Naive thymus-derived CD4-positive, alpha-beta T cell (primary cell): ENCODE results near the gene CAMTA1. TPM values are rescaled to one million over a fixed set of nuclear protein-coding genes. Genes with fewer than 3 reads are reported as not detected.

Experiments used
- ATAC-seq: fragments of 150-1000 bp; cut with Tn5 transposase; 2 replicates; pipeline ENCODE4 v1.10.0; 2021; ENCODE audit warnings: mild to moderate bottlenecking, moderate library complexity
- CTCF ChIA-PET: fragments of 350-600 bp; sonication (Branson Sonifier 250); formaldehyde crosslinking; loops from one replicate; lab custom pipeline; 2021; ENCODE audit warnings: antibody characterized with exemption; lab: Charles Lee
- POLR2A ChIA-PET: fragments of 350-600 bp; sonication (Branson Sonifier 250); formaldehyde crosslinking; loops from one replicate; lab custom pipeline; 2021; ENCODE audit warnings: antibody characterized with exemption, inconsistent platforms; lab: Charles Lee
- DNase-seq, 9 donors: peaks; one replicate each; pipeline versions ENCODE4 v3.0.0 to v3.0.0-alpha.2; 2020 to 2022; ENCODE audit warnings: mixed read lengths in 1 of 9
- H3K27ac ChIP-seq: one replicate; pipeline ENCODE4 v1.7.0; 2013; ENCODE audit warnings: mild to moderate bottlenecking, low read depth, low read length, moderate library complexity
- H3K27me3 ChIP-seq, 2 donors: one replicate each; pipeline ENCODE4 v1.7.0; 2013; ENCODE audit warnings: low read length in 2 of 2, mild to moderate bottlenecking in 2 of 2, moderate library complexity in 2 of 2; ENCODE audit not compliant: control insufficient read depth in 2 of 2, insufficient read depth in 2 of 2
- H3K36me3 ChIP-seq, 3 experiments: 1 replicate in 2 of 3; 2 replicates in 1 of 3; pipeline ENCODE4 v1.7.0; 2013; ENCODE audit warnings: low read length in 3 of 3, mild to moderate bottlenecking in 3 of 3, moderate library complexity in 1 of 3; ENCODE audit not compliant: insufficient read depth in 3 of 3, control insufficient read depth in 2 of 3
- H3K4me1 ChIP-seq, 2 donors: one replicate each; pipeline ENCODE4 v1.7.0; 2013; ENCODE audit warnings: low read length in 2 of 2, mild to moderate bottlenecking in 2 of 2, moderate library complexity in 1 of 2; ENCODE audit not compliant: control insufficient read depth in 2 of 2, insufficient read depth in 2 of 2
- H3K4me3 ChIP-seq: 2 replicates; pipeline ENCODE4 v1.7.0; 2013; ENCODE audit warnings: mild to moderate bottlenecking, low read length
- H3K9me3 ChIP-seq, 3 experiments: 1 replicate in 2 of 3; 2 replicates in 1 of 3; pipeline ENCODE4 v1.7.0; 2013; ENCODE audit warnings: low read length in 3 of 3; ENCODE audit not compliant: control insufficient read depth in 2 of 3
- H3K27ac Mint-ChIP-seq, 9 donors: one replicate each; pipeline ENCODE4 v1.8.0; 2020 to 2022; ENCODE audit warnings: mixed read lengths in 9 of 9, mild to moderate bottlenecking in 8 of 9, moderate library complexity in 5 of 9, inconsistent platforms in 2 of 9
- H3K27me3 Mint-ChIP-seq, 5 donors: one replicate each; pipeline ENCODE4 v1.8.0; 2021 to 2022; ENCODE audit warnings: mixed read lengths in 5 of 5, mild to moderate bottlenecking in 1 of 5
- H3K36me3 Mint-ChIP-seq, 5 donors: one replicate each; pipeline ENCODE4 v1.8.0; 2020 to 2022; ENCODE audit warnings: mixed read lengths in 5 of 5, mild to moderate bottlenecking in 3 of 5, inconsistent platforms in 1 of 5
- H3K4me1 Mint-ChIP-seq, 7 donors: one replicate each; pipeline ENCODE4 v1.8.0; 2020 to 2022; ENCODE audit warnings: mixed read lengths in 7 of 7, mild to moderate bottlenecking in 3 of 7, inconsistent platforms in 1 of 7
- H3K4me3 Mint-ChIP-seq, 10 donors: one replicate each; pipeline ENCODE4 v1.8.0; 2020 to 2022; ENCODE audit warnings: mild to moderate bottlenecking in 10 of 10, mixed read lengths in 10 of 10, moderate library complexity in 6 of 10, inconsistent platforms in 2 of 10
- H3K9me3 Mint-ChIP-seq, 11 donors: one replicate each; pipeline ENCODE4 v1.8.0; 2020 to 2022; ENCODE audit warnings: mixed read lengths in 11 of 11, mild to moderate bottlenecking in 4 of 11, inconsistent platforms in 1 of 11, moderate library complexity in 1 of 11
- intact Hi-C, 2 donors: fragments of 100-400 bp; cut with micrococcal nuclease; formaldehyde crosslinking; loops; one replicate each; pipeline ENCODE4 v1.15.1; 2023
- polyA plus RNA-seq, 2 donors: library from polyadenylated mRNA; unstranded; fragments of 300-500 nt; fragmentation: Illumina TruSeq; gene quantifications; one replicate each; pipeline ENCODE4 v1.2.3, GENCODE V29; 2021
- total RNA-seq, 6 experiments: library from RNA in 5 of 6; stranded (reverse) in 5 of 6; gene quantifications; 1 replicate in 5 of 6; 2 replicates in 1 of 6; pipeline ENCODE4 v1.2.3 and lab custom pipeline; 2021 to 2026

CAMTA1 gene
- total and polyA plus RNA-seq, 7 experiments from 2014 or later = 38.1 to 68.6 (median 42.6) TPM

DNA sequence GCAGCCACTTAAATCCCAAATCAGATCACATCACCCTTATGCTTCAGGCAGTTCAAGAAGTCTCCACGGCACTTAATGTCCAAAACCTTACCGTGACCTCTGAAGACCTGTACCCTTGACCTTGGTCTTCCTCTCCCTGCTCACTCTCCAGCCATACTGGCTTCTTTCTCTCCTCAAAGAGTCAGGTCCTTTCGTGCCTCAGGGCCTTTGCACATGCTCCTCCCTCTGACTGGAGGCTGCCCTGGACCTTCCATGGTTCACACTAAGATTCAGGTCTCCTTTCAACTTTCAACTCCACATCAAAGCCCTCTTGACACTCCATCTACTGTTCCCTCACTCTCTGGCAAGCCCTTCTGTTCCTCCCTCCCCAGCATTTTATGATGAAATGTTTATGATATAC lies 695.9 kb downstream of the CAMTA1 start:
- DNase-seq (no peak), ATAC-seq (no peak)
- H3K27ac ChIP-seq = no peak overlapping the region
- no peaks in the 10 kb centered on the region for H3K27me3 ChIP-seq
- H3K9me3 ChIP-seq = no peaks in the 10 kb centered on the region
- Mint-ChIP-seq H3K27ac (no peak overlapping the region), H3K9me3 (no peaks in the 10 kb centered on the region), H3K27me3 (peaks cover 0 to 4% (median 0%) of the 10 kb centered on the region in 5 donors), H3K4me3 (no peak overlapping the region), H3K36me3 (no peaks in the 10 kb centered on the region), H3K4me1 (peaks cover 0 to under 1% (median 0%) of the 10 kb centered on the region in 7 donors)
- ChIA-PET POLR2A (no interaction called here), CTCF (no interaction called here)
- no peak overlapping the region for H3K4me3 ChIP-seq
- no peaks in the 10 kb centered on the region for H3K4me1 ChIP-seq
- intact Hi-C loops = no loop called here
- no peaks in the 10 kb centered on the region for H3K36me3 ChIP-seq

DNA sequence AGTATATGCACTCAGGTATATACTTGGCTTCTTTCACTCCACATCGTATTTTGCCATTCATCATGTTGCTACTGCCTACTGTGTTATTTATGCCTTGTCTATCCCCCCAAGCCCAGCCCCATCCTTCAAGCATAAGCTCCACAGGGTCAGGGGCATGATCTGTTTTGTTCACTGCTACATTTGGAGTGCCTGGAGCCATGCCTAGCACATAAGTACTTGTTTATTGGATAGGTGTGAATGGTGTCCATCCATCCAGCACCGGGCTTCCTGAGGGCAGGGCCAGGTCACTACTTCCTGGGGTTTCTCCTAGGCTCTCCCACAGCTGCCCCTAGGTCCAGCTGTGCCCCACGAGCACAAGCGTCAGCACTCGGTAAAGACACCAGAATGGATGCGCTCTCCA lies 696.8 kb downstream of the CAMTA1 start:
- Histone ChIP-seq H3K36me3 (no peaks in the 10 kb centered on the region), H3K9me3 (no peaks in the 10 kb centered on the region), H3K27me3 (no peaks in the 10 kb centered on the region), H3K4me3 (no peak overlapping the region), H3K4me1 (no peaks in the 10 kb centered on the region), H3K27ac (no peak overlapping the region)
- DNase-seq (no peak), ATAC-seq (no peak)
- Mint-ChIP-seq H3K4me3 (no peak overlapping the region), H3K4me1 (no peaks in the 10 kb centered on the region), H3K36me3 (no peaks in the 10 kb centered on the region), H3K27me3 (peaks cover 0 to 4% (median 0%) of the 10 kb centered on the region in 5 donors), H3K27ac (no peak overlapping the region), H3K9me3 (peaks cover 0 to 1% (median 0%) of the 10 kb centered on the region in 11 donors)
- POLR2A ChIA-PET = no interaction called here
- CTCF ChIA-PET = no interaction called here
- intact Hi-C loops = no loop called here

DNA sequence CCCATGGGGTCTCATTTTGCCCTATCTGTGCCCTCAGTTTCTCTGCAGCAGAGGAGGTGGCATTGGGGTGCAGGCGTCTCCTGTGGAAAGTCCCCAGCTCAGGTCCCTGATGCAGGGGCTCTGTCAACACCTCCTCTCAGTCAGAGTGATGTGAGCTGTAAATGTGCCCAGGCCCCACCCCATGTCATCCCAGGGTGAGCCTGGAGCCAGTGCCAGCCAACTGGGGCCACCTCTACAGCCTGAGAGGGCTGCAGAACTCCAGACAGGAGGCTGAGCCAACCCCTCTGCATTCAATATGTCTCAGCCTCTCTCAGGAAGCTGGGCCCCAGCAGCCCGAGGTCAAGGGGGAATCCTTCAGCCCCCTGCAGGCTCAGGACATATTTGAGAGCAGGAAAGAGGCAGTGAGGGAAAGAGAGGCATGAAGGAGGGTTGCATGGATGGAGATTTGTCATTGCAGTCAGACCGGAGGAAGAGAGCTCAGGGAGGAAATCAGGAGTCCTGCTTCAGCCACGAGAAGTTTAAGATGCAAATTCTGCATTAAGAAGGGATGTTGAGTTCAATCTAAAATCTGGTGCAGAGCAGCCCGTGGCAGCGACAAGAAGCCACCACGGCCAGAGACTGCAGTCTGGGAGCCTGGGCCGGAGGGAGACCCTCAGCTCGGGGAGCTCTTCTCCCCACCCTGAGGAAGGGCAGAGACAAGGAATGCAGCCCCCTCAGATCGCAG lies 697.7 kb downstream of the CAMTA1 start:
- H3K27ac ChIP-seq = no peak overlapping the region
- intact Hi-C loops = no loop called here
- POLR2A ChIA-PET = no interaction called here
- no peak for DNase-seq
- CTCF ChIA-PET = no interaction called here
- H3K9me3 Mint-ChIP-seq = peaks cover 0 to 1% (median 0%) of the 10 kb centered on the region in 11 donors
- peaks cover 0 to 4% (median 0%) of the 10 kb centered on the region in 5 donors for H3K27me3 Mint-ChIP-seq
- H3K36me3 Mint-ChIP-seq = no peaks in the 10 kb centered on the region
- no peaks in the 10 kb centered on the region for H3K4me1 Mint-ChIP-seq
- no peak overlapping the region for H3K4me3 ChIP-seq
- H3K36me3 ChIP-seq = no peaks in the 10 kb centered on the region
- no peak for ATAC-seq
- no peak overlapping the region for H3K4me3 Mint-ChIP-seq
- no peaks in the 10 kb centered on the region for H3K4me1 ChIP-seq
- no peaks in the 10 kb centered on the region for H3K9me3 ChIP-seq
- H3K27ac Mint-ChIP-seq = no peak overlapping the region
- no peaks in the 10 kb centered on the region for H3K27me3 ChIP-seq

DNA sequence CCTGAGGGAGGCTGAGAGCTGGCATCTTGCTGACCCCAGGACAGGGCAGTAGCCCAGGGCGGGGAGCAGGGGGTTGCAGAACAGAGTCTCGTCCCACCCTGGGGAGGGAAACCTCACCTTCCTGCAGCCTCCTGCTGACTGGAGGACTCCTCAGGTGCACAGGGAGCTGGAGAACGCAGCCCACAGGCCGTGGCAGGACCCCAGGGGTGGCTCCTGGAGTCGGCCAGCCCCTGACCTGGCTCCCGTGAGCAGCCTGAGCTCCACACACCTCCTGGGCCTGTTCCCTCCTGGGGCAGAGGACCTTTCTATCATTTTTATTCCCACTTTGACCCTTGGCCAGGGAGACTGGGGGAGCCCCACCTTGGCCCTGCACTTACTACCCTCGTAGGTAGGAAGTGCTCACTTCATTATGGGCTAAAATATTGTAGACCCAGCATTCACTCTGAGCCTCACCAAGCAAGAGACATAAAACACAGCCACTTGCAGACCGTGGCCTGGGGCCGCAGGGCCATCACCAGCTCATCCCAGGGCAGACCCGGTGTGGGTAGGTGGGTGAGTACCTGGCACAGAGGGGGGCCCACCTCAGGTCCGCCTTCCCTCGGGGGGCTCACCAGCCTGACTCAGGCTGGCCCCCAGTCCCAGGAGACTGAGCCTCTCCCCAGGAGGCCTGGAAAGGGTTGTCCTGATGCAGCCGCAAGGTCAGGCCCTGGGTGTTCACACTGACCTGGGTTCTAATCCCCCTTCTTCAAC lies 698.6 kb downstream of the CAMTA1 start:
- H3K27ac ChIP-seq = no peak overlapping the region
- no peaks in the 10 kb centered on the region for H3K9me3 ChIP-seq
- intact Hi-C loops = no loop called here
- Mint-ChIP-seq H3K36me3 (no peaks in the 10 kb centered on the region), H3K27me3 (peaks cover 0 to 7% (median under 1%) of the 10 kb centered on the region in 5 donors), H3K4me1 (no peaks in the 10 kb centered on the region), H3K9me3 (peaks cover 0 to 1% (median 0%) of the 10 kb centered on the region in 11 donors), H3K27ac (no peak overlapping the region), H3K4me3 (no peak overlapping the region)
- no peaks in the 10 kb centered on the region for H3K36me3 ChIP-seq
- no peak overlapping the region for H3K4me3 ChIP-seq
- POLR2A ChIA-PET = no interaction called here
- no peak for ATAC-seq
- DNase-seq = no peak
- no peaks in the 10 kb centered on the region for H3K27me3 ChIP-seq
- H3K4me1 ChIP-seq = no peaks in the 10 kb centered on the region
- CTCF ChIA-PET = no interaction called here

DNA sequence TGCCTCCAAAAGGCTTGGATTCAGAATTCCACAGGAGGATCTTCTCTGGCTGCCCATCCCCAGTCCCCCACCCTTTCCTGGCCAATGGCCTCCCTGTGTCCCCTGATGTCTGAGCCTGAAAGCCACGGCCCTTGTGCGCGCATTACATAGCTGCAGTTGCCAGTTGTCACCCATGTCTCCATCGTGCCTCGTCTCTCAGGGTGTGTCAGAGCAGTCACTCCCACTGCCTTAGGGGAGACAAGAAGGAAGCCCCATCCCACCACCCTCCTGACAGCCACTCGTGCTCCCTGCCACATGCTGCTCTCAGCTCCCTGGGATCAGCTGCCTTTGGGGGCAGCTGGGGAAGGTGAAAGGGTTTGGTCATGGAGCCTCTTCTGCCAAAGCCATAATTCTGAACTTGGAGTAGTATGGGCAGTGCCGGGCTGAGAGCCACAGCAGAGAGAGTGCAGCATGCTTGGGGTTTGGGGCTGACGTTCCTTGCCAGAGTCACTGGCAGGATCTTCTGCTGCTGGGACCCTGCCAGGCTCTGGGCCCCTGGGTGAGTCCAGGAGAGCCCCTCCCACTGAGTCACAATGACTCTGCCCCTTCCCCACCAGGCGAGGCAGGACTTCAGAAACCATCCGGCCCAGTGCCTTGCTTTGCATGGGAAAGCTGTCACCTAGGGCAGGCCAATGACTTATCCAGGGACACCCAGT lies 700.0 kb downstream of the CAMTA1 start:
- no peaks in the 10 kb centered on the region for H3K4me1 ChIP-seq
- Mint-ChIP-seq H3K27ac (no peak overlapping the region), H3K27me3 (peaks cover 0 to 13% (median 4%) of the 10 kb centered on the region in 5 donors), H3K4me3 (no peak overlapping the region), H3K4me1 (no peaks in the 10 kb centered on the region), H3K36me3 (no peaks in the 10 kb centered on the region), H3K9me3 (peaks cover 0 to 1% (median 0%) of the 10 kb centered on the region in 11 donors)
- ATAC-seq (no peak), DNase-seq (no peak)
- ChIA-PET POLR2A (no interaction called here), CTCF (no interaction called here)
- H3K4me3 ChIP-seq = no peak overlapping the region
- H3K9me3 ChIP-seq = no peaks in the 10 kb centered on the region
- H3K27me3 ChIP-seq = no peaks in the 10 kb centered on the region
- H3K27ac ChIP-seq = no peak overlapping the region
- intact Hi-C loops = no loop called here
- no peaks in the 10 kb centered on the region for H3K36me3 ChIP-seq

DNA sequence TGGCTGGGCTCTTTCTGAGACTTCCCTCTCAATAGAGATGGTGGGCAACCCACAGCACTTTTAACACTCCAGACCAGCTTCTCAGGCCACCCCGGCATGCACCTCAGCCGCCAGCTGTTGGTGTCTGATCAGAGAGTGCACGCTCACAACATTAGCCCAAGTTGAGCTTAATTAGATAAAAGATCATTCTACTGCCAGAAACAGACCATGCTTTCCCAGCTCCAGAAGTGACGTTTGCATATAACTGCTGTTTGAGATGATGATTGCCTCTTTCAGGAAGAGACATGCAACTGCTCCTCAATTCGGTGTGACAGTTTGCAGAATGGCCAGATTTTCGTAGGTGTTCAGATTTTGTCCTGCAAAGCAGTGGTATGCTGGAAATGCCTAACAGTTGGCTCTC lies 700.6 kb downstream of the CAMTA1 start:
- Histone ChIP-seq H3K4me3 (no peak overlapping the region), H3K4me1 (no peaks in the 10 kb centered on the region), H3K27ac (no peak overlapping the region), H3K9me3 (no peaks in the 10 kb centered on the region), H3K36me3 (no peaks in the 10 kb centered on the region), H3K27me3 (no peaks in the 10 kb centered on the region)
- ChIA-PET POLR2A (no interaction called here), CTCF (no interaction called here)
- H3K36me3 Mint-ChIP-seq = no peaks in the 10 kb centered on the region
- intact Hi-C loops = no loop called here
- no peak for DNase-seq
- no peaks in the 10 kb centered on the region for H3K4me1 Mint-ChIP-seq
- peaks cover 0 to 1% (median 0%) of the 10 kb centered on the region in 11 donors for H3K9me3 Mint-ChIP-seq
- no peak for ATAC-seq
- peaks cover 0 to 14% (median 4%) of the 10 kb centered on the region in 5 donors for H3K27me3 Mint-ChIP-seq
- no peak overlapping the region for H3K27ac Mint-ChIP-seq
- no peak overlapping the region for H3K4me3 Mint-ChIP-seq
